Stimulated activated CD4-positive, alpha-beta T cell treated with anti-CD3 and anti-CD28 coated beads, Interleukin-1b, Interleukin-23, amount 100 ng/mL, for 24 hours (primary cell): ENCODE data around the gene GSG1L2.

Experiments
- DNase-seq, 4 experiments: peaks; one replicate each; pipeline ENCODE4 v3.0.0-alpha.2; 2020; ENCODE audit warnings: low read depth in 4 of 4, low spot score in 1 of 4

GSG1L2 gene

DNA sequence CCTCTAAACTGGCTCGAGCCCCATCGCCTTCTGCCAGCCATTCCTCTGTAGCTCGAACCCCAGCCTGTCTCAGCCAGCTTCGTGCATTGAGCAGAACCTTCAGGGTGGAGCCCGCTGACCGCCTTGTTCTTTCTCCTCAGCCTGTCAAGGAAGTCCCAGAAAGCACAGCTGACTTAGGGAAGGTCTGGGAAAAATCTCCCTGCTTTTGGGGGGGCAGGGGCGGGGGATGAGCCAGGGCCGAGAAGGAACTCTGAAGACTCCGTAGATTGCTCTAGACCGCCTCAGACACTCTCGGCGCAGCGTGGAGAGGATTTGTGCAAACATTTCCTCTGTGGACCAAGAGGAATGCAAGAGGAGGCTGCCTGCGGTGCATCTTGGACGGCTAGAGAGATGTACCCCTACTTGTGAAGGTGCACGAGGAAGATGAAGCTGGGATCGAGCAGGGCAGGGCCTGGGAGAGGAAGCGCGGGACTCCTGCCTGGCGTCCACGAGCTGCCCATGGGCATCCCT, 3.8 kb upstream of the GSG1L2 start, which contains the start of gene GLP2R:
Gene GLP2R, plus strand, starts transcription at position 284 of the 510 bp plus-strand sequence. Its CDS starts 140 bp downstream, at position 424.
- DNase-seq, result no peak

- no peak for DNase-seq
These were observed 3.0 kb upstream of the GSG1L2 start for GRCh38 chr17:9824797-9825338.

- DNase-seq, result no peak
These were observed 2.2 kb upstream of the GSG1L2 start for GRCh38 chr17:9824094-9824493.

DNA sequence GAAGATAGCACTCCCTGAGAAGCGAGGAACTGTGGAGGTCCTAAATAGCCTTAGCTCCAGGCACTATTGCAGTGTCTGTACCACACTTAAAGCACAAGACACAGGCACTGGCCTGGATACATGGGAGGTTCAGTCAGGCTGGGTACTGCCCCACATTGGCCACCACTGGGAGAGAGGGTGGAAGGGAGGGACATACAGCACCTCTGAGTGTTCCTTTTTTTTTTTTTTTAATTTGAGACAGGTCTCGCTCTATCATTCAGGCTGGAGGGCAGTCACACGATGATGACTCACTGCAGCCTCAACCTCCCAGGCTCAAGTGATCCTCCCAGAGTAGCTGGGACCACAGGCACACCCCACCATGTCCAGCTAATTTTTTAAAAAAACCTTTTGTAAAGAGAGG, 1.4 kb downstream of the GSG1L2 start:
- DNase-seq, result no peak

- no peak for DNase-seq
These were observed 3.1 kb downstream of the GSG1L2 start for GRCh38 chr17:9818760-9819159.

DNA sequence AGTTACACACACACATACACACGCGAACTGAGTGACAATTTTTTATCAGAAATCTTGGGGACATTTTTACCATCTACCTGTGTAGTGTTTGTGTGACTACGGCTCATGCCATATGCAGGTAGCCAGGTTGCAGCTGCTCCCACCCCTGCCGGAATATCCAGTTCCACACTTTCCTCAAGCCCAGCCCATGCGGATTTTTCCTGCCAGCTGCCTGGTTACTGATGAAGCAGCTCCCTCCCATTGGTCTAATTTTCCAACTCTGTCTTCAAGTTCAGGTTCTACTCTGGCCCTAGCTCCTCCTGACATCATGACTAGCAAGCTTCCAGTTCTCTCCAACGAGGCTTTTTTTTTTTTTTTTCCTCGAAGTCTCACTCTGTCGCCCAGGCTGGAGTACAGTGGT, 4.8 kb downstream of the GSG1L2 start:
- no peak for DNase-seq

DNA sequence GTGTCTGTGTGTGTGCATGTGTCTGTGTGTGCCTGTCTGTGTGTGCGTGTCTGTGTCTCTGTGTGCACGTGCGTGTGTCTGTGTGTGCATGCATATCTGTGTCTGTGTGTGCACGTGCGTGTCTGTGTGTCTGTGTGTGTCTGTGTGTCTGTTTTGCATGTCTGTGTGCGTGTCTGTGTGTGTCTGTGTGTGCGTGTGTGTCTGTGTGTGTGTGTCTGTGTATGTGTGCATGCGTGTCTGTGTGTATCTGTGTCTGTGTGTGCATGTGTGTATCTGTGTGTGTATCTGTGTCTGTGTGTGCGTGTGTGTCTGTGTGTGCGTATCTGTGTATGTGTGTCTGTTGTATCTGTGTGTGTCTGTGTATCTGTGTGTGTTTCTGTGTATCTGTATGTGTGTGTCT, 5.4 kb downstream of the GSG1L2 start:
- DNase-seq, result no peak

- DNase-seq, result no peak
These were observed 7.4 kb downstream of the GSG1L2 start for GRCh38 chr17:9814337-9814945.

DNA sequence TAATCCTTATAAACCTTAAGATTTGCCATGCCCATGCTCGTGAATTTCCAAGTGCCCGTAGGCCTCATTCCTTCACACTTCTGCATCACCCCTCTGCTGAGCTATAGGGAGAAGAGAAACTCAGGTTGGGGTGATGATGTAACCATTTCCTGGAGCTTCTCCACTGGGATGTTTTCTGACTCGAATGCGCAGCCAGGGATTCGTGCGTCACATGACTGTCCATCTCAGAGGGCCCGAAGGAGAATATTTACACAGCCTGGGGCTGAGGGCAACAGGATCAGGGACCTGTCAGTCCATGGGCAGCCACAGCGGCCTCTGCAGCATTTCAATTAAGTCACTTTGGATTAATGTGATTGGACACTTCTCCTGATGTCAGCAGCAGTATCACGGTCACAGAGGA, 8.7 kb downstream of the GSG1L2 start:
- no peak for DNase-seq

GRCh38 chr17:9811537-9811936, 10.3 kb downstream of the GSG1L2 start:
- DNase-seq, result no peak

GRCh38 chr17:9811086-9811485, 10.8 kb downstream of the GSG1L2 start:
- no peak for DNase-seq

DNA sequence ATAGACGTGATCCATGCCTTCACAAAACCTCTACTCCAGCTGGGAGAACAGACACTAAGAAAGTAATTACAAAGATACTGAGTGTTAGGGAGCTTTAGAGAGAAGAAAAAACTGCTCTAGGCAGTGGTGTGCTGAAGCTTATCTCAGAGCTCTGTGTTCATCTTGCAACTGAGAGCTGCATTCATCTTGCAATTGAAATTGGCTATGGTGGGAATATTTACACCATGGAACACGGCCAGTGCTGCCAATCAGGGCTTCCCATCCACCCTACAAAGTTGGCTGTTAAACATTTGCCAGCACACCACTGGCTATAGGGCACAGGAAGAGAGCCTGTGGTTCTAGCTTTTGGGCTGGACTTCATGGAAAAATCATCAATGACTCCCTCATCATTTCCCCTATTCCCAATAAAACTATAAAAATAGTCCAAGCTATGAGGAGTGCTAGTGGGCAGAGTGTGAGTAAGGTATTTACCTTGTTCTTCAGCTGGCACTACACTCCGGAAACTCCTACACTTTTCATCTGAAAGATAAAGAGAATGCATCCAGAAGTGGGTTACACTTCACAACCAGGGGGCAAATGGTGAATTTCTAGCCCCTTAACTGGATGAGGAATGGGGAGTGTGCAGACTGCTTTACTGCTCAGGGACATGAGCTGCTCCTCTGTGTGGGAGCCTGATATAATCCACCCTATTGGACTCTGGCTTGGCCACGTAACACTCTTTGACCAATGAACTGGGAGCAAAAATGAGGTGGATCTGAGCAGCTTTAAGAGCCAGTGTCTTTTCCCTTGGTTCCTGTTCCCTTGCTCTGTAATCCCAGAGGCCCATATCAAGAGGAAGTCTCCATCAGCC, 11.6 kb downstream of the GSG1L2 start:
- DNase-seq, result no peak

GRCh38 chr17:9809409-9809808, 12.5 kb downstream of the GSG1L2 start:
- DNase-seq, result no peak

DNA sequence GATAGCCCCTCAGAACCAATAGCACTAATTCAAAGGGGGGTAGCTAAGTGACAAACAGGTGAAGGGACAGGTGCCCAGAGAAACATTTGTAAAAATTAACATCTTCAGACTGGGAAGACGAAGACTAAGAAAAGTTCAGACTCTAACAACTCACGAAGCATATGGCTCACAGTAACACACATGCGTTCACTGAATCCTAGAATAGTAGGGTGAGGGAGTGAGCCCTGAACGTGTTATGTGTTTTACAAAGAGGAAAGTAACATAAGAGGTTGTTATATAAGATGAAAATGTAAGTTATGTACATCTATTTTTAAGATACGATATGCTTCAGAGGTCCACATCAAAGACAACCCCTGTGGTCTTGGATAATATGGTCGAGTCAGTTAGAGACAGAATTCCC, 15.2 kb downstream of the GSG1L2 start:
- DNase-seq, result no peak

DNA sequence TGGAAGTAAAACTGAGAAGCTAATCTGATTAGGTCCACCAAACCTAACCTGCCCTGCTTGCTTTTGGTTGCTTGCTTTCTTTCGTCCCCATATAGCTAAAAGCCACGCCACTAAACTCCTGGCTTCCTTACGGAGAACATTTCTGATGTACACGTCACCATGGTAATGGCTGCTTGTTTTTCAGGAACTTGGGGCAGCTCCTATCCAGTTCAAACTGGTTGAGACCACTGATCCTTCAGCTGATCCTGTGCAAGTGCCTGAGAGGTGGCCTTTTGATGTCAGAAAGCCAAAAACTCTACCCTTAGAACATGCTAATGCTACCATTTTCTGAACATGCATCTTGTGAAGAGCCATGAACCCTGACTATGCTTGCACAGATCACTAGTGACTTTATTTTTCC, 16.1 kb downstream of the GSG1L2 start:
- DNase-seq, result no peak

- no peak for DNase-seq
These were observed 19.2 kb downstream of the GSG1L2 start for GRCh38 chr17:9802697-9803096.

DNA sequence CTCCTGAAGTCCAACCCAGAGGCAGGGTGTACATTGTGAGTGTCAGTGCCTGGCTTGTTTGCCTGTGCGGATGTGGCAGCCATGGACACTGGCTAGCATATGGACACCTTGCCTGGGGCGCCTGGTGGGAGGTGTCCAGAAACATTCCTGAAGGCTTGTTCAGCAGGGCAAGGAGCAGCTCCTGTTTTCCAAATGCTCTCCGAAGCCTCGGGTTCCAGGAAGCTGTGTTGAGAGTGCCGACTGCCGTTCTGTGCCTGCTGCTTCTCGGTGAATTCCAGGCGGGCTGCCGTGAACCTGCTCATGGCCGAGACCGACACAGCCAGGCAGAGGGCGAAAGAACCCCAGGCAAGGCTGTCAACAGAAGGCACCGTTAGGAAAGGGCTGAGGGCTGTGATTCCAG, 19.6 kb downstream of the GSG1L2 start:
- DNase-seq, result no peak

DNA sequence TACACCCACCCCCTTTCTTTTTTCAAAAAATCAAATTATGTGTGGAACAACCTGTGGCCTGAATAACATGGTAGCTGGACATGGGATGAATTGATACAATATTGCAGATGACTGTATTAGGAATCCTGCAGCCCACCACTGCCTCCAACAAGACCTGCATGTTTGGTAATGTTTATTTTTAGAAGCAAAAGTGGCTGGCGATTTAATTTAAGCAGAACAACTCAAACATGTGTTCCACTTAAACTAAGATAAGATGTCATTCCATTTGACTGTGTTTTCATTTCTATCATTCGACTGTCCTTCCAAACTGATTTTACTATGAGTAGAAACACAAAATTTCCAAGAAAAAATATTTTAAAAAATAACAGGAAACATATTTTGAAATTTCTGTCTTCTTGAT, 20.4 kb downstream of the GSG1L2 start:
- no peak for DNase-seq

DNA sequence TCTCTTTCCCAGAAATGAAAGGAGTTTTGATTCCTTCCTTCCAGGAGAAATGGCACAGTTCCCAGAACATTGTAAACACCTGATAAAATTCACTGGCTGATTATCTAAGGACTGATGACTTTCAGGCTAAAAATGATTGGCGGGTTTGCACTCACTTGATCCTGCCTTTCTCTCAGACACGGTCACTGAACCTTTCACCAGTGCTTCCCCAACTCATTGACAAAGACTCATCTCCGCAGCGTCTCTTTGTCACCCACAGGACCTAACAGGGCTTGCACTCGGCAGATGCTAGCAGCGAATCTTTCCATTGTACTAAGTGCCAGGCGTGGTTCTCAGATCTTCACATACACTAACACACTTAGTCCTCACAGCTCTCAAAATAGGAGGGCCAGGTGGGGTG, 23.2 kb downstream of the GSG1L2 start:
- DNase-seq, result no peak

DNA sequence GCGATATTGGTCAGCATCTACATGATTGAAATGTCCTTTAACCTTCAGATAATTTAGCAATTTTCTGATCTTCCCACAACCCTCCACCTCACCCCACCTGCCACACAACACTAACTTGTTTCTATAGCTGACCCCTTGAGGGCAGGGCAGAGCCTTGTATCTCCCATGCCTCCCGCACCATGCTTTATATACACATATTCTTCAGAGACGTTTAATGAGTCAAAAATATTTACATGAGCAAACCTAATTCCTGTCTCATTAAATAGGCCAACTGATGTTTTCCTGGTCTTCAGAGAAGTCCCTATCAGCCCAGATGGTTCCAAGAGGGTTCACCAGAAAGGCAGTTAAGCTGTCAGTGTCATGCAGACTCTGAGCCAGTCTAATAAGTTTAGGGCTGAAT, 23.9 kb downstream of the GSG1L2 start:
- no peak for DNase-seq

DNA sequence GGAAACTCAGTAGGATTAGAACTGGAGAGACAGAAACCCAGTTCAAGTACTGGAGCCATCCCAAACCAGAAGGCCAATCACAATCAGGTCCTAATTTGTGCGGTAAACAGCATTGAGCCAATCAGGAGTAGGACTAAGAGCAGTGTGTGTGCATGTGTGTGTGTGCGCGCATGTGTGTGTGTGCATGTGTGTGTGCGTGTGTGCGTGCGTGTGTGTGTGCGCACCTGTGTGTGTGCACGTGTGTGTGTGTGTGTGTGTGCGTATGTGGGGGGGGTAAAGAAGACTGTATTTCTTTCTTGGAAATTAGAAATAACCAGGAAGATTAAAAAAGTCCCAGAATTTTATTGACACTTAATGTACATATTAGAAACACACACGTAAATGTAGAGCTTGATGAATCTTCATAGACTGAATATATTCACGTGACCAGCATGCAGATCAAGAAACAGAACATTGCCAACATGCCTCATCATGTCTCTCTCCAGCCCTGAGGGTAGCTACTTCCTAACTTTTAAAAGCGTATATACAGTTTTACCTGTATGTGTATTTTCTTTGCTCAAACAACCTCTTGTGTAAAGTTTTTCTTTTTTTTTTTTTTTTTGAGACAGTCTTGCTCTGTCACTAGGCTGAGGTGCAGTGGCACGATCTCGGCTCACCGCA, 29.6 kb downstream of the GSG1L2 start:
- DNase-seq, result no peak
